GM12878 (cell line): ENCODE results near the gene STARD10.
"Not testable (repeated sequence)": the region's sequence is repeated elsewhere in the genome, so short reads cannot be mapped to it uniquely, and the experiment has no call there.

Experiments used
- CHD4 ChIP-seq: fragments of 200-600 bp; sonication (generic); IDR thresholded peaks from 2 replicates; pipeline ENCODE4 v1.6.1; 2016; ENCODE audit warnings: mild to moderate bottlenecking
- EGR1 ChIP-seq, 2 experiments: IDR thresholded peaks; 1 replicate in 1 of 2; 2 replicates in 1 of 2; pipeline ENCODE4 v1.6.1; 2011 to 2012; ENCODE audit warnings: low read depth in 2 of 2, low read length in 2 of 2, borderline replicate concordance in 1 of 2, mild to moderate bottlenecking in 1 of 2, moderate library complexity in 1 of 2
- ESRRA ChIP-seq: IDR thresholded peaks from 2 replicates; pipeline ENCODE4 v1.6.1; 2012; ENCODE audit warnings: mild to moderate bottlenecking, low read length, improper control_type of control experiment
- FOS ChIP-seq: IDR thresholded peaks from 3 replicates; pipeline ENCODE4 v1.6.1; 2011; ENCODE audit warnings: borderline replicate concordance; ENCODE audit not compliant: insufficient read length; ENCODE audit errors: extremely low read depth
- HCFC1 ChIP-seq: fragments of 150-350 bp; IDR thresholded peaks from 2 replicates; pipeline ENCODE4 v1.6.1; 2014; ENCODE audit warnings: low read length
- PML ChIP-seq: IDR thresholded peaks from 2 replicates; pipeline ENCODE4 v1.6.1; 2012; ENCODE audit warnings: low read length, inconsistent platforms
- POLR2AphosphoS5 ChIP-seq: IDR thresholded peaks from 2 replicates; pipeline ENCODE4 v1.6.1; 2011; ENCODE audit warnings: mild to moderate bottlenecking, low read length, inconsistent platforms
- SREBF1 ChIP-seq: IDR thresholded peaks from 2 replicates; pipeline ENCODE4 v1.6.1; 2012; ENCODE audit warnings: mild to moderate bottlenecking, low read length
- SRF ChIP-seq, 2 experiments: IDR thresholded peaks; 2 replicates each; pipeline ENCODE4 v1.6.1; 2011; ENCODE audit warnings: low read depth in 2 of 2, low read length in 2 of 2, mild to moderate bottlenecking in 1 of 2, moderate library complexity in 1 of 2
- ZSCAN29 ChIP-seq: fragments of 450-650 bp; IDR thresholded peaks from 2 replicates; pipeline ENCODE4 v1.6.1; 2017; ENCODE audit warnings: mild to moderate bottlenecking, moderate library complexity
- TF ChIP-seq, protein P1 (sequence below), 3 experiments: IDR thresholded peaks in 2 of 3; conservative IDR thresholded peaks in 1 of 3; 2 replicates each; pipeline ENCODE4 v1.5.1; 2011; ENCODE audit warnings: low read depth in 3 of 3, low read length in 3 of 3, mild to moderate bottlenecking in 3 of 3, control low read depth in 2 of 3, moderate library complexity in 2 of 3, inconsistent platforms in 1 of 3, mixed read lengths in 1 of 3; ENCODE audit not compliant: control insufficient read depth in 2 of 3, insufficient read depth in 1 of 3; ENCODE audit errors: extremely low read depth in 1 of 3

DNA sequence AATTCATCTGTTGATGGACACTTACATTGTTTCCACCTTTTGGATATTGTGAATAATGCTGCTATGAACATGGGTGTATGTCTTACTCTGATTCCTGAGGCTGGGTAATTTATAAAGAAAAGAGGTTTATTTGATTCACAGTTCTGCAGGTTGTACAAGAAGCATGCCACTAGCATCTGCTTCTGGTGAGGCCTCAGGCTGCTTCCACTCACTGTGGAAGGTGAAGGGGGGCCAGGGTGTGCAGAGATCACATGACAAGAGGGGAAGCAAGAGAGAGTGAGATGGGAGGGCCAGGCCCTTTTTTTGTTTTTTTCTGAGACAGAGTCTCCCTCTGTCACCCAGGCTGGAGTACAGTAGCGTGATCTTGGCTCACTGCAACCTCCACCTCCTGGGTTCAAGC lies 12.5 kb upstream of the STARD10 start:
- not testable (repeated sequence) for TF ChIP-seq EGR1 (IDR thresholded peaks at IDR 0.05; ENCODE audit: borderline replicate concordance in 1 of 2, low read depth in 2 of 2, low read length in 2 of 2); POLR2AphosphoS5; SRF (IDR thresholded peaks at IDR 0.05; ENCODE audit: low read depth in 2 of 2, low read length in 2 of 2); SREBF1; HCFC1; ESRRA; CHD4; ZSCAN29; PML; FOS
- TF ChIP-seq, protein P1, sequence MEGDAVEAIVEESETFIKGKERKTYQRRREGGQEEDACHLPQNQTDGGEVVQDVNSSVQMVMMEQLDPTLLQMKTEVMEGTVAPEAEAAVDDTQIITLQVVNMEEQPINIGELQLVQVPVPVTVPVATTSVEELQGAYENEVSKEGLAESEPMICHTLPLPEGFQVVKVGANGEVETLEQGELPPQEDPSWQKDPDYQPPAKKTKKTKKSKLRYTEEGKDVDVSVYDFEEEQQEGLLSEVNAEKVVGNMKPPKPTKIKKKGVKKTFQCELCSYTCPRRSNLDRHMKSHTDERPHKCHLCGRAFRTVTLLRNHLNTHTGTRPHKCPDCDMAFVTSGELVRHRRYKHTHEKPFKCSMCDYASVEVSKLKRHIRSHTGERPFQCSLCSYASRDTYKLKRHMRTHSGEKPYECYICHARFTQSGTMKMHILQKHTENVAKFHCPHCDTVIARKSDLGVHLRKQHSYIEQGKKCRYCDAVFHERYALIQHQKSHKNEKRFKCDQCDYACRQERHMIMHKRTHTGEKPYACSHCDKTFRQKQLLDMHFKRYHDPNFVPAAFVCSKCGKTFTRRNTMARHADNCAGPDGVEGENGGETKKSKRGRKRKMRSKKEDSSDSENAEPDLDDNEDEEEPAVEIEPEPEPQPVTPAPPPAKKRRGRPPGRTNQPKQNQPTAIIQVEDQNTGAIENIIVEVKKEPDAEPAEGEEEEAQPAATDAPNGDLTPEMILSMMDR (IDR thresholded peaks at IDR 0.05 in 2 of 3, conservative IDR thresholded peaks at IDR 0.05 in 1 of 3; ENCODE audit: control insufficient read depth in 2 of 3, extremely low read depth in 1 of 3, insufficient read depth in 1 of 3, low read depth in 3 of 3, low read length in 3 of 3), result not testable (repeated sequence)
